Measurements from ENCODE around the gene SYT1. TPM values are rescaled to one million over a fixed set of nuclear protein-coding genes. Genes with fewer than 3 reads are reported as not detected.

Gene SYT1
- total and polyA plus RNA-seq, 2 donors (not counting 3 experiments of a cell fraction or from before 2014, with no cell fraction given), result 3.2 to 15.3 TPM

- H3K36me3 ChIP-seq (ENCODE audit: control insufficient read depth in 2 of 2, extremely low read depth in 1 of 2, insufficient read depth in 2 of 2, low read length in 2 of 2), result no peaks in the 10 kb centered on the region
- H3K9ac ChIP-seq (replicated peaks; ENCODE audit: extremely low read depth, insufficient read depth, low read length), result no peak overlapping the region
- H3K4me1 ChIP-seq (ENCODE audit: control insufficient read depth, extremely low read depth, insufficient read depth, low read length), result no peaks in the 10 kb centered on the region
- dilution Hi-C loops (cut with MboI; ENCODE audit: extremely low pct_ligation_motif_present, low sequenced_read_pairs), result no loop called here
- TF ChIP-seq GATA2 (IDR thresholded peaks at IDR 0.05; ENCODE audit: insufficient read depth, insufficient read length, low read depth, low read length) (no peak), MYC (IDR thresholded peaks at IDR 0.05; ENCODE audit: low read depth, low read length) (no peak), JUN (IDR thresholded peaks at IDR 0.05; ENCODE audit: borderline replicate concordance, insufficient read depth, insufficient read length, low read depth) (no peak), POLR2A (IDR thresholded peaks at IDR 0.05; ENCODE audit: low read depth, low read length) (no peak), CTCF (IDR thresholded peaks at IDR 0.05; ENCODE audit: extremely low read depth in 1 of 2, insufficient read depth in 1 of 2, low read depth in 1 of 2, low read length in 2 of 2) (no peak), POLR2AphosphoS5 (IDR thresholded peaks at IDR 0.05; ENCODE audit: insufficient read depth, low read depth, low read length) (no peak), MAX (IDR thresholded peaks at IDR 0.05; ENCODE audit: insufficient read depth, insufficient read length) (no peak), FOS (IDR thresholded peaks at IDR 0.05; ENCODE audit: borderline replicate concordance, insufficient read depth, low read length) (no peak), EZH2 (IDR thresholded peaks at IDR 0.05; ENCODE audit: borderline replicate concordance, low read depth, low read length, severe bottlenecking) (no peak)
- no peak overlapping the region for H3K4me2 ChIP-seq (ENCODE audit: insufficient read depth, low read length)
- BruUV-seq (replicated peaks), result no TSS peak
- no peaks in the 10 kb centered on the region for H3K27me3 ChIP-seq (ENCODE audit: control insufficient read depth in 2 of 2, insufficient read depth in 2 of 2, low read length in 2 of 2)
- CTCF ChIA-PET, result interaction anchor here (1.1 to 1.3 kb wide), 2 partner anchors 9 to 22 kb away, joined by 4 to 5 read pairs; no protein-coding TSS in a partner anchor
- POLR2A ChIA-PET, result no interaction called here
- FAIRE-seq (no peak), DNase-seq (ENCODE audit: low read depth, low spot score) (no peak)
- no peaks in the 10 kb centered on the region for H3K9me1 ChIP-seq (replicated peaks; ENCODE audit: control insufficient read depth, extremely low read depth, insufficient read depth, low read length)
- no peaks in the 10 kb centered on the region for H3K9me3 ChIP-seq (replicated peaks; ENCODE audit: control insufficient read depth, insufficient read depth, low read length)
- no peak overlapping the region for H2AFZ ChIP-seq (ENCODE audit: low read depth, low read length)
- no peaks in the 10 kb centered on the region for H3K79me2 ChIP-seq (ENCODE audit: control insufficient read depth, insufficient read depth, low read length)
- H4K20me1 ChIP-seq (replicated peaks; ENCODE audit: control insufficient read depth, extremely low read depth, insufficient read depth, low read length), result no peaks in the 10 kb centered on the region
- H3K27ac ChIP-seq (ENCODE audit: insufficient read depth, low read depth, low read length), result no peak overlapping the region
- intact Hi-C loops (cut with micrococcal nuclease), result no loop called here
- no peak overlapping the region for H3K4me3 ChIP-seq (replicated peaks in 1 of 3; ENCODE audit: insufficient read depth in 1 of 3, low read depth in 1 of 3, low read length in 3 of 3)
Measured at GRCh38 chr12:79223210-79223609, 358.6 kb downstream of the SYT1 start.

Measured in endothelial cell of umbilical vein (primary cell).